Tibial nerve (tissue), 3 donors: ENCODE results near the gene ITGA3.

Experiments used
- POLR2A ChIP-seq, 2 donors: fragments of 450-650 bp; IDR thresholded peaks; one replicate each; pipeline ENCODE4 v1.6.1; 2017; ENCODE audit warnings: antibody characterized with exemption in 2 of 2, mild to moderate bottlenecking in 2 of 2, moderate library complexity in 2 of 2
- TF ChIP-seq, protein P1 (sequence below), 5 experiments: fragments of 200-600 bp in 3 of 5; fragments of 450-650 bp in 2 of 5; sonication (generic) in 3 of 5; IDR thresholded peaks; one replicate each; pipeline ENCODE4 v1.5.1; 2016 to 2019; ENCODE audit warnings: antibody characterized with exemption in 5 of 5, mild to moderate bottlenecking in 3 of 5, moderate library complexity in 2 of 5

DNA sequence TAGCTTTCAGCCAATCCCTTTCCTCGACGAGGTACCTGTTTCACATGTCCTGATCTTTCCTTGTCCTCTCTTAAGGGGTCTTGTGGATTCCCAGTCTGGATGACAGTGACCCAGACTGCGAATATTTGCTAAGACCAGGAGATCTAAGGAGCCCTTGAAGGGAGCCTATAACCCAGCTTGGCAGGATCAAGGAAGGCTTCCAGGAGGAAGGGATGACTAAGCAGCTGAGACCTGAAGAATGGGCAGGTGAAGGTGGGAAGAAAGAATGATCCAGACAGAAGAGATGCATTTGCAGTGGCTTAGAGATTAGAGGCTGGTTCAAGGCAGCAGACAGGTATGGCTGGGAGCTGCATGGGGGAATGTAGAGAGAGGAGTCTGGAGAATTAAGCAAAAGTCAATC is 37.3 kb downstream of the ITGA3 start:
- no peak for TF ChIP-seq POLR2A (IDR thresholded peaks at IDR 0.05)
- TF ChIP-seq, protein P1, sequence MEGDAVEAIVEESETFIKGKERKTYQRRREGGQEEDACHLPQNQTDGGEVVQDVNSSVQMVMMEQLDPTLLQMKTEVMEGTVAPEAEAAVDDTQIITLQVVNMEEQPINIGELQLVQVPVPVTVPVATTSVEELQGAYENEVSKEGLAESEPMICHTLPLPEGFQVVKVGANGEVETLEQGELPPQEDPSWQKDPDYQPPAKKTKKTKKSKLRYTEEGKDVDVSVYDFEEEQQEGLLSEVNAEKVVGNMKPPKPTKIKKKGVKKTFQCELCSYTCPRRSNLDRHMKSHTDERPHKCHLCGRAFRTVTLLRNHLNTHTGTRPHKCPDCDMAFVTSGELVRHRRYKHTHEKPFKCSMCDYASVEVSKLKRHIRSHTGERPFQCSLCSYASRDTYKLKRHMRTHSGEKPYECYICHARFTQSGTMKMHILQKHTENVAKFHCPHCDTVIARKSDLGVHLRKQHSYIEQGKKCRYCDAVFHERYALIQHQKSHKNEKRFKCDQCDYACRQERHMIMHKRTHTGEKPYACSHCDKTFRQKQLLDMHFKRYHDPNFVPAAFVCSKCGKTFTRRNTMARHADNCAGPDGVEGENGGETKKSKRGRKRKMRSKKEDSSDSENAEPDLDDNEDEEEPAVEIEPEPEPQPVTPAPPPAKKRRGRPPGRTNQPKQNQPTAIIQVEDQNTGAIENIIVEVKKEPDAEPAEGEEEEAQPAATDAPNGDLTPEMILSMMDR (IDR thresholded peaks at IDR 0.05) = no peak
